HepG2 (cell line): ENCODE measurements around the gene CCDC167. TPM values are rescaled to one million over a fixed set of nuclear protein-coding genes. Genes with fewer than 3 reads are reported as not detected.

ENCODE experiments used
- ATAC-seq: fragments of 200-7000 bp; cut with Tn5 transposase; 3 replicates; pipeline ENCODE4 v1.9.1; 2020; ENCODE audit warnings: mild to moderate bottlenecking, moderate library complexity
- BruUV-seq: library from RNA; stranded (reverse); fragments of 400-500 nt; replicated peaks from 2 replicates; lab custom pipeline; 2021; lab: Mats Ljungman, UMichigan
- CTCF ChIA-PET: fragments of 300-600 bp; formaldehyde crosslinking; extraction: SDS; loops from one replicate; lab custom pipeline; 2021; ENCODE audit warnings: low total read pairs, inconsistent platforms, low intra/inter-chr PET ratio; lab: Yijun Ruan, JAX
- POLR2A ChIA-PET: fragments of 350-600 bp; sonication (Branson Sonifier 250); formaldehyde crosslinking; loops from one replicate; lab custom pipeline; 2020; ENCODE audit warnings: antibody characterized with exemption, inconsistent platforms; lab: Yijun Ruan, JAX
- DNase-seq: peaks from one replicate; pipeline ENCODE4 v3.0.0-alpha.2; 2015; ENCODE audit warnings: low spot score
- FAIRE-seq: peaks from 3 replicates; lab custom pipeline; 2011; peaks lifted over from hg19 to GRCh38; lab: Jason Lieb, UNC
- H2AFZ ChIP-seq: one replicate; pipeline ENCODE4 v1.6.1; 2011; ENCODE audit warnings: low read length, inconsistent platforms
- H3K27ac ChIP-seq: fragments of 300-600 bp; 3 replicates; pipeline ENCODE4 v1.8.0; 2011; ENCODE audit warnings: mixed run types, mild to moderate bottlenecking, mixed read lengths, low read length, inconsistent platforms; ENCODE audit not compliant: insufficient read depth; ENCODE audit errors: extremely low read length
- H3K27me3 ChIP-seq, 2 experiments: fragments of 200-600 bp in 1 of 2; 2 replicates in 1 of 2; 3 replicates in 1 of 2; pipeline versions ENCODE4 v1.6.0 to v1.8.0; 2011; ENCODE audit warnings: low read length in 2 of 2, mild to moderate bottlenecking in 2 of 2, moderate library complexity in 2 of 2, inconsistent platforms in 1 of 2; ENCODE audit not compliant: insufficient read depth in 2 of 2, control insufficient read depth in 1 of 2
- H3K36me3 ChIP-seq, 2 experiments: fragments of 200-600 bp in 1 of 2; replicated peaks in 1 of 2; 2 replicates in 1 of 2; 3 replicates in 1 of 2; pipeline versions ENCODE4 v1.5.1 to v1.8.0; 2011; ENCODE audit warnings: low read length in 2 of 2, inconsistent platforms in 1 of 2; ENCODE audit not compliant: insufficient read depth in 2 of 2, control insufficient read depth in 1 of 2
- H3K4me1 ChIP-seq: 2 replicates; pipeline ENCODE4 v1.5.1; 2012; ENCODE audit warnings: low read length, inconsistent platforms; ENCODE audit not compliant: insufficient read depth
- H3K4me2 ChIP-seq: 2 replicates; pipeline ENCODE4 v1.6.0; 2011; ENCODE audit warnings: low read depth, low read length, inconsistent platforms
- H3K4me3 ChIP-seq, 3 experiments: fragments of 200-600 bp in 1 of 3; sonication (generic), shearing (Covaris generic) in 1 of 3; replicated peaks in 1 of 3; 2 replicates each; pipeline ENCODE4 v1.5.1; 2011 to 2016; ENCODE audit warnings: low read length in 3 of 3, inconsistent platforms in 2 of 3, low read depth in 2 of 3, mild to moderate bottlenecking in 2 of 3, control low read depth in 1 of 3, mixed read lengths in 1 of 3; ENCODE audit not compliant: insufficient read depth in 1 of 3
- H3K79me2 ChIP-seq: one replicate; pipeline ENCODE4 v1.6.1; 2011; ENCODE audit warnings: low read length, inconsistent platforms; ENCODE audit not compliant: insufficient read depth
- H3K9ac ChIP-seq: 2 replicates; pipeline ENCODE4 v1.6.0; 2011; ENCODE audit warnings: mild to moderate bottlenecking, low read depth, low read length, inconsistent platforms; ENCODE audit not compliant: insufficient read depth
- H3K9me3 ChIP-seq: 2 replicates; pipeline ENCODE4 v1.5.1; 2012; ENCODE audit warnings: mild to moderate bottlenecking, low read length
- H4K20me1 ChIP-seq: 2 replicates; pipeline ENCODE4 v1.6.0; 2011; ENCODE audit warnings: inconsistent platforms, mild to moderate bottlenecking, low read length, moderate library complexity; ENCODE audit not compliant: insufficient read depth
- ELK4 ChIP-seq: sonication (generic); formaldehyde crosslinking; IDR thresholded peaks from 2 replicates; pipeline ENCODE4 v1.9.0; 2021; ENCODE audit warnings: missing genetic modification reagents, borderline replicate concordance
- GZF1 ChIP-seq: sonication (generic); formaldehyde crosslinking; IDR thresholded peaks from 2 replicates; pipeline ENCODE4 v1.5.1; 2020; ENCODE audit warnings: mild to moderate bottlenecking, missing genetic modification reagents
- KMT2A ChIP-seq: sonication (generic); formaldehyde crosslinking; IDR thresholded peaks from 2 replicates; pipeline ENCODE4 v1.4.0; 2020; ENCODE audit warnings: missing genetic modification reagents
- MIXL1 ChIP-seq: IDR thresholded peaks from 2 replicates; pipeline ENCODE4 v1.6.1; 2016
- MYC ChIP-seq: sonication (generic); formaldehyde crosslinking; IDR thresholded peaks from 2 replicates; pipeline ENCODE4 v1.9.0; 2021; ENCODE audit warnings: missing genetic modification reagents, borderline replicate concordance
- NR2F2 ChIP-seq: IDR thresholded peaks from 2 replicates; pipeline ENCODE4 v1.6.1; 2012; ENCODE audit warnings: low read depth, inconsistent platforms, borderline replicate concordance
- RARA ChIP-seq: IDR thresholded peaks from 2 replicates; pipeline ENCODE4 v1.6.1; 2016; ENCODE audit warnings: missing genetic modification reagents, missing compliant biosample characterization
- RXRA ChIP-seq: sonication (generic); formaldehyde crosslinking; IDR thresholded peaks from 2 replicates; pipeline ENCODE4 v1.5.1; 2020; ENCODE audit warnings: missing genetic modification reagents
- SRSF1 ChIP-seq: fragments of 200-400 bp; formaldehyde crosslinking; optimal IDR thresholded peaks from 2 replicates; pipeline ENCODE3; 2017; ENCODE audit warnings: mild to moderate bottlenecking, low read depth, low read length, moderate library complexity
- THAP9 ChIP-seq: sonication (generic); formaldehyde crosslinking; IDR thresholded peaks from 2 replicates; pipeline ENCODE4; 2020; ENCODE audit warnings: missing genetic modification reagents, mild to moderate bottlenecking, borderline replicate concordance
- ZNF280D ChIP-seq: sonication (generic); formaldehyde crosslinking; IDR thresholded peaks from 2 replicates; pipeline ENCODE4 v1.5.1; 2020; ENCODE audit warnings: mild to moderate bottlenecking, missing genetic modification reagents
- ZNF33B ChIP-seq: sonication (generic); formaldehyde crosslinking; IDR thresholded peaks from 2 replicates; pipeline ENCODE4 v1.5.1; 2020; ENCODE audit warnings: mild to moderate bottlenecking, missing genetic modification reagents
- ZNF34 ChIP-seq: sonication (generic); formaldehyde crosslinking; IDR thresholded peaks from 2 replicates; pipeline ENCODE4 v1.4.0; 2020; ENCODE audit warnings: mild to moderate bottlenecking, missing genetic modification reagents, borderline replicate concordance
- ZNF468 ChIP-seq: sonication (generic); formaldehyde crosslinking; IDR thresholded peaks from 2 replicates; pipeline ENCODE4 v1.8.0; 2022; ENCODE audit warnings: mild to moderate bottlenecking, moderate library complexity, missing genetic modification reagents
- ZNF672 ChIP-seq: sonication (generic); formaldehyde crosslinking; IDR thresholded peaks from 2 replicates; pipeline ENCODE4 v1.8.1; 2022; ENCODE audit warnings: missing genetic modification reagents
- ZNF788 ChIP-seq: sonication (generic); formaldehyde crosslinking; IDR thresholded peaks from 2 replicates; pipeline ENCODE4 v1.5.0; 2020; ENCODE audit warnings: mild to moderate bottlenecking, missing genetic modification reagents, borderline replicate concordance
- WGBS: methylation state at CpG from one replicate; pipeline ENCODE4 v1.1.6; 2017; ENCODE audit warnings: low lambda C conversion rate; 5-methylcytosine and 5-hydroxymethylcytosine counted together
- in situ Hi-C: cut with HindIII; loops from 2 replicates; pipeline ENCODE4 v1.10.0; 2017; ENCODE audit warnings: low pct_unique_long_range_greater_than_20kb; ENCODE audit not compliant: extremely low pct_ligation_motif_present
- intact Hi-C: fragments of 100-400 bp; cut with micrococcal nuclease; formaldehyde crosslinking; loops from one replicate; pipeline ENCODE4 v1.10.0; 2022; ENCODE audit not compliant: unreplicated experiment
- polyA plus RNA-seq, 8 experiments: library from polyadenylated mRNA; depleted of rRNA in 3 of 8; stranded (reverse) in 7 of 8; unstranded in 1 of 8; fragments of >200 nt; fragmentation: Illumina TruSeq in 4 of 8; extraction: Trizol in 4 of 8; gene quantifications; 2 replicates each; pipeline versions ENCODE4 v1.2.1 to v1.2.3, GENCODE V29; 2011 to 2016; ENCODE audit warnings: low read depth in 4 of 8, missing spikeins in 1 of 8, mixed read lengths in 1 of 8; ENCODE audit not compliant: insufficient read depth in 1 of 8
- total RNA-seq, 5 experiments: library from RNA; depleted of rRNA; stranded (reverse); fragments of >200 nt; fragmentation: Illumina TruSeq; extraction: Trizol; gene quantifications; 2 replicates each; pipeline ENCODE4 v1.2.3, GENCODE V29; 2016; ENCODE audit warnings: low read depth in 1 of 5
- TF ChIP-seq, protein P1 (sequence below): sonication (generic); formaldehyde crosslinking; IDR thresholded peaks from 2 replicates; pipeline ENCODE4 v1.9.0; 2021; ENCODE audit warnings: missing genetic modification reagents, borderline replicate concordance

Gene CCDC167
- total and polyA plus RNA-seq, 2 of the 13 experiments (the other 11 are each of a cell fraction or from before 2014, with no cell fraction given): 48.4 to 66.8 TPM

GRCh38 chr6:37518116-37518515 lies 18.4 kb upstream of the CCDC167 start:
- no TSS peak for BruUV-seq
- CTCF ChIA-PET: no interaction called here

More at GRCh38 chr6:37518116-37518515, 18.4 kb upstream of the CCDC167 start:
- Histone ChIP-seq H3K36me3 (no peaks in the 10 kb centered on the region), H3K4me1 (peaks cover 30% of the 10 kb centered on the region), H3K4me3 (no peak overlapping the region), H2AFZ (no peak overlapping the region), H3K27me3 (peaks cover 2 to 31% of the 10 kb centered on the region in 2 experiments; a peak in 4 of 5 replicates), H3K27ac (no peak overlapping the region), H3K9me3 (no peaks in the 10 kb centered on the region), H4K20me1 (no peaks in the 10 kb centered on the region), H3K9ac (no peak overlapping the region), H3K4me2 (no peak overlapping the region), H3K79me2 (no peaks in the 10 kb centered on the region)
- intact Hi-C loops (no loop called here), in situ Hi-C loops (no loop called here)
- ATAC-seq (no peak), FAIRE-seq (no peak), DNase-seq (no peak)
- POLR2A ChIA-PET: no interaction called here
- TF ChIP-seq, protein P1, sequence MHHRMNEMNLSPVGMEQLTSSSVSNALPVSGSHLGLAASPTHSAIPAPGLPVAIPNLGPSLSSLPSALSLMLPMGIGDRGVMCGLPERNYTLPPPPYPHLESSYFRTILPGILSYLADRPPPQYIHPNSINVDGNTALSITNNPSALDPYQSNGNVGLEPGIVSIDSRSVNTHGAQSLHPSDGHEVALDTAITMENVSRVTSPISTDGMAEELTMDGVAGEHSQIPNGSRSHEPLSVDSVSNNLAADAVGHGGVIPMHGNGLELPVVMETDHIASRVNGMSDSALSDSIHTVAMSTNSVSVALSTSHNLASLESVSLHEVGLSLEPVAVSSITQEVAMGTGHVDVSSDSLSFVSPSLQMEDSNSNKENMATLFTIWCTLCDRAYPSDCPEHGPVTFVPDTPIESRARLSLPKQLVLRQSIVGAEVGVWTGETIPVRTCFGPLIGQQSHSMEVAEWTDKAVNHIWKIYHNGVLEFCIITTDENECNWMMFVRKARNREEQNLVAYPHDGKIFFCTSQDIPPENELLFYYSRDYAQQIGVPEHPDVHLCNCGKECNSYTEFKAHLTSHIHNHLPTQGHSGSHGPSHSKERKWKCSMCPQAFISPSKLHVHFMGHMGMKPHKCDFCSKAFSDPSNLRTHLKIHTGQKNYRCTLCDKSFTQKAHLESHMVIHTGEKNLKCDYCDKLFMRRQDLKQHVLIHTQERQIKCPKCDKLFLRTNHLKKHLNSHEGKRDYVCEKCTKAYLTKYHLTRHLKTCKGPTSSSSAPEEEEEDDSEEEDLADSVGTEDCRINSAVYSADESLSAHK: no peak
- TF ChIP-seq RXRA (CRISPR knock-in tag): no peak
- TF ChIP-seq NR2F2: no peak
- no peak for TF ChIP-seq RARA (CRISPR knock-in tag)
- no peak for TF ChIP-seq ZNF788
- no peak for TF ChIP-seq ZNF280D
- TF ChIP-seq ZNF34: no peak
- TF ChIP-seq MIXL1: no peak
- no peak for TF ChIP-seq KMT2A (CRISPR knock-in tag)
- no peak for TF ChIP-seq THAP9 (CRISPR knock-in tag)
- no peak for TF ChIP-seq ZNF468 (CRISPR knock-in tag)
- no peak for TF ChIP-seq GZF1
- TF ChIP-seq ELK4 (CRISPR knock-in tag): no peak
- no peak for TF ChIP-seq SRSF1
- TF ChIP-seq ZNF672 (CRISPR knock-in tag): no peak
- TF ChIP-seq MYC (CRISPR knock-in tag): no peak
- no peak for TF ChIP-seq ZNF33B
- WGBS: 49% methylated on average over 6 of the region's 6 CpGs
